Measurements from ENCODE around the gene RGP1. TPM values are rescaled to one million over a fixed set of nuclear protein-coding genes. Genes with fewer than 3 reads are reported as not detected.

The RGP1 gene
- total and polyA plus RNA-seq, 9 of the 15 experiments (the other 6 are each of a cell fraction or from before 2014, with no cell fraction given): 0.42 to 13.8 (median 6.7) TPM

- TF ChIP-seq ARID1B (IDR thresholded peaks at IDR 0.05) (peak; percentile 74), ZNF57 (CRISPR knock-in tag; IDR thresholded peaks at IDR 0.05) (no peak), U2AF2 (optimal IDR thresholded peaks at IDR 0.05; ENCODE audit: low read depth, low read length) (no peak), FOXM1 (IDR thresholded peaks at IDR 0.05; ENCODE audit: low read depth) (no peak), FOXM1 (CRISPR knock-in tag; IDR thresholded peaks at IDR 0.05; ENCODE audit: low read depth) (no peak), STAT5B (CRISPR knock-in tag; IDR thresholded peaks at IDR 0.05) (no peak), NFYB (IDR thresholded peaks at IDR 0.05; ENCODE audit: extremely low read depth, insufficient read length) (no peak), ELF2 (CRISPR knock-in tag; IDR thresholded peaks at IDR 0.05) (no peak), TCF3 (CRISPR knock-in tag; IDR thresholded peaks at IDR 0.05) (peak; percentile 52; the same call in 1 of the 2 replicates), CBFA2T2 (conservative IDR thresholded peaks at IDR 0.05) (peak; percentile 65), SMAD3 (CRISPR knock-in tag; conservative IDR thresholded peaks at IDR 0.05) (no peak), ELK1 (CRISPR knock-in tag; IDR thresholded peaks at IDR 0.05) (no peak), SNIP1 (IDR thresholded peaks at IDR 0.05; ENCODE audit: low read depth) (no peak), MTF1 (CRISPR knock-in tag; IDR thresholded peaks at IDR 0.05; ENCODE audit: borderline replicate concordance) (no peak), RBM25 (IDR thresholded peaks at IDR 0.05; ENCODE audit: low read depth, low read length, severe bottlenecking) (no peak), GMEB1 (CRISPR knock-in tag; IDR thresholded peaks at IDR 0.05) (no peak), HMG20B (CRISPR knock-in tag; IDR thresholded peaks at IDR 0.05) (no peak), ZBTB12 (CRISPR knock-in tag; IDR thresholded peaks at IDR 0.05) (no peak), MIER1 (IDR thresholded peaks at IDR 0.05; ENCODE audit: low read depth) (no peak), C11orf30 (IDR thresholded peaks at IDR 0.05; ENCODE audit: low read depth) (peak; percentile 57), PML (IDR thresholded peaks at IDR 0.05; ENCODE audit: low read length) (no peak), MECOM (CRISPR knock-in tag; IDR thresholded peaks at IDR 0.05) (no peak), CHD2 (IDR thresholded peaks at IDR 0.05; ENCODE audit: low read depth, low read length) (no peak), HBP1 (CRISPR knock-in tag; IDR thresholded peaks at IDR 0.05) (no peak), PHB (CRISPR knock-in tag; IDR thresholded peaks at IDR 0.05) (no peak), ZNF436 (CRISPR knock-in tag; IDR thresholded peaks at IDR 0.05) (no peak), NFE2 (IDR thresholded peaks at IDR 0.05; ENCODE audit: low read depth) (peak; percentile 81), MAFG (tag; conservative IDR thresholded peaks at IDR 0.05) (peak; percentile 47; the same call in 1 of the 2 replicates), FOSL1 (tag; conservative IDR thresholded peaks at IDR 0.05) (peak; percentile 59)
Measured at GRCh38 chr9:35727676-35728040, 21.4 kb upstream of the RGP1 start (continued).
